AG09319 (cell line): ENCODE measurements around the gene CYP27B1.
"Not testable (repeated sequence)": the region's sequence is repeated elsewhere in the genome, so short reads cannot be mapped to it uniquely, and the experiment has no call there.

Experiments used
- DNase-seq: peaks from one replicate; pipeline ENCODE4 v3.0.0-alpha.2; 2010; ENCODE audit warnings: low read depth; ENCODE audit errors: extremely low read depth
- TF ChIP-seq, protein P1 (sequence below): IDR thresholded peaks from 2 replicates; pipeline ENCODE4 v1.5.1; 2011; ENCODE audit warnings: low read depth, mild to moderate bottlenecking, inconsistent platforms, low read length, moderate library complexity

CYP27B1 gene

DNA sequence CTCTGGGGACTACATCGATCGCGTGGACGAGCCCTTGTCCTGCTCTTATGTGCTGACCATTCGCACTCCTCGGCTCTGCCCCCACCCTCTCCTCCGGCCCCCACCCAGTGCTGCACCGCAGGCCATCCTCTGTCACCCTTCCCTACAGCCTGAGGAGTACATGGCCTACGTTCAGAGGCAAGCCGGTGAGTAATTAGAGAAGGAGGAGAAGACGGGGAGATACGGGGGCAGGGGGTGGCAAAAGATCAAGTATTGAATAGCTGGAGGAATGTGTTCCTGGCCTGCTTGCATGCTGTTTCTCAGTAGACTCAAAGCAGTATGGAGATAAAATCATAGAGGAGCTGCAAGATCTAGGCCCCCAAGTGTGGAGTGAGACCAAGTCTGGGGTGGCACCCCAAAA is 51.1 kb downstream of the CYP27B1 start:
- DNase-seq: no peak
- TF ChIP-seq, protein P1, sequence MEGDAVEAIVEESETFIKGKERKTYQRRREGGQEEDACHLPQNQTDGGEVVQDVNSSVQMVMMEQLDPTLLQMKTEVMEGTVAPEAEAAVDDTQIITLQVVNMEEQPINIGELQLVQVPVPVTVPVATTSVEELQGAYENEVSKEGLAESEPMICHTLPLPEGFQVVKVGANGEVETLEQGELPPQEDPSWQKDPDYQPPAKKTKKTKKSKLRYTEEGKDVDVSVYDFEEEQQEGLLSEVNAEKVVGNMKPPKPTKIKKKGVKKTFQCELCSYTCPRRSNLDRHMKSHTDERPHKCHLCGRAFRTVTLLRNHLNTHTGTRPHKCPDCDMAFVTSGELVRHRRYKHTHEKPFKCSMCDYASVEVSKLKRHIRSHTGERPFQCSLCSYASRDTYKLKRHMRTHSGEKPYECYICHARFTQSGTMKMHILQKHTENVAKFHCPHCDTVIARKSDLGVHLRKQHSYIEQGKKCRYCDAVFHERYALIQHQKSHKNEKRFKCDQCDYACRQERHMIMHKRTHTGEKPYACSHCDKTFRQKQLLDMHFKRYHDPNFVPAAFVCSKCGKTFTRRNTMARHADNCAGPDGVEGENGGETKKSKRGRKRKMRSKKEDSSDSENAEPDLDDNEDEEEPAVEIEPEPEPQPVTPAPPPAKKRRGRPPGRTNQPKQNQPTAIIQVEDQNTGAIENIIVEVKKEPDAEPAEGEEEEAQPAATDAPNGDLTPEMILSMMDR: no peak

DNA sequence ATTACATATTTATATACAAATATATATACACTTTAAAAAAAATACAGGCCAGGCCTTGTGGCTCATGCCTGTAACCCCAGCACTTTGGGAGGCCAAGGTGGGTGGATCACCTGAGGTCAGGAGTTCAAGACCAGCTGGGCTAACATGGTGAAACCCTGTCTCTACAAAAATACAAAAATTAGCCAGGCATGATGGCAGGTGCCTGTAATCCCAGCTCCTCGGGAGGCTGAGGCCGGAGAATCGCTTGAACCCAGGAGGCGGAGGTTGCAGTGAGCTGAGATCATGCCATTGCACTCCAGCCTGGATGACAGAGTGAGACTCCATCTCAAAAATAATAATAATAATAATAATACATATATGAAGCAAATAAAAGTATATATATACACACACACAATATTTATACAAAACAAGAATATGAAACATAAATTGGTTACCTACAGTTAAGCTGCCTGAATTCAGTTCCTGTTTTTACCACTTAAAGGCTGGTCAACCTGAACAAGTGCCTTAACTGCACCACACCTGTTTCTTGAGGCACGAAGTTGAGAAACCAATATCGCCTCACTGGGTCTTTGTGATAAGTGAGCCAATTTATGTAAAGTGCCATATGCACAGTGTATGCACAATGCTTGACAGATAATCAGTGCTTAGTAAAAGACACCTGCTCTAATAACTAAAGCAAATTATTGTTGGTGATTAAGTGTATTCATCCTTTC is 51.7 kb downstream of the CYP27B1 start:
- not testable (repeated sequence) for DNase-seq

- TF ChIP-seq, protein P1: no peak
- no peak for DNase-seq
Observed at GRCh38 chr12:57713209-57713608, 53.7 kb downstream of the CYP27B1 start.

GRCh38 chr12:57712701-57713100 is 54.2 kb downstream of the CYP27B1 start:
- DNase-seq: no peak
- TF ChIP-seq, protein P1: no peak
